Effector memory CD8-positive, alpha-beta T cell (primary cell): ENCODE results near the gene OR2J3.
A peak's percentile ranks its signal among the peaks of the same experiment; 100 is the strongest.
"Not testable (repeated sequence)": the region's sequence is repeated elsewhere in the genome, so short reads cannot be mapped to it uniquely, and the experiment has no call there.

Source experiments
- ATAC-seq: fragments of 150-1000 bp; cut with Tn5 transposase; replicated peaks from 2 replicates; pipeline ENCODE4 v1.10.0; 2021; ENCODE audit warnings: mild to moderate bottlenecking, moderate library complexity
- DNase-seq, 3 experiments: peaks; one replicate each; pipeline ENCODE4 v3.0.0; 2021
- H3K27ac Mint-ChIP-seq, 2 donors: one replicate each; pipeline ENCODE4 v1.8.0; 2022; ENCODE audit warnings: mild to moderate bottlenecking in 2 of 2, mixed read lengths in 2 of 2, moderate library complexity in 2 of 2
- H3K27me3 Mint-ChIP-seq, 2 donors: one replicate each; pipeline ENCODE4 v1.8.0; 2022; ENCODE audit warnings: mixed read lengths in 2 of 2
- H3K36me3 Mint-ChIP-seq: one replicate; pipeline ENCODE4 v1.8.0; 2022; ENCODE audit warnings: mild to moderate bottlenecking, moderate library complexity, mixed read lengths; ENCODE audit not compliant: insufficient read depth
- H3K4me1 Mint-ChIP-seq, 2 donors: one replicate each; pipeline ENCODE4 v1.8.0; 2022; ENCODE audit warnings: low read depth in 2 of 2, mixed read lengths in 2 of 2
- H3K4me3 Mint-ChIP-seq, 2 donors: one replicate each; pipeline ENCODE4 v1.8.0; 2022; ENCODE audit warnings: mild to moderate bottlenecking in 2 of 2, mixed read lengths in 2 of 2, moderate library complexity in 2 of 2
- H3K9me3 Mint-ChIP-seq, 2 donors: one replicate each; pipeline ENCODE4 v1.8.0; 2022; ENCODE audit warnings: mixed read lengths in 2 of 2
- total RNA-seq, 9 experiments: gene quantifications; one replicate each; lab custom pipeline; 2026; lab: John Stamatoyannopoulos, UW

OR2J3 gene
- 0 to 0.11 (median 0) reads per million in 9 experiments for total RNA-seq

GRCh38 chr6:29107758-29108157 lies at the start of gene OR2J3:
Gene OR2J3 (plus strand): TSS chr6:29108058. CDS start chr6:29111891, 3,833 bp downstream.
- Mint-ChIP-seq H3K27me3 (peaks cover 37 to 41% of the 10 kb centered on the region in 2 donors), H3K4me3 (no peak within 1 kb of the TSS), H3K27ac (no peak within 1 kb of the TSS), H3K36me3 (no peaks in the 10 kb centered on the region), H3K4me1 (no peaks in the 10 kb centered on the region), H3K9me3 (no peaks in the 10 kb centered on the region)
- ATAC-seq = no peak
- no peak for DNase-seq

GRCh38 chr6:29071831-29072723 lies 35.8 kb upstream of the OR2J3 start:
- DNase-seq (peak in 2 of 3 experiments; percentile 1 to 2), ATAC-seq (no peak)
- H3K4me1 Mint-ChIP-seq = no peaks in the 10 kb centered on the region
- H3K27me3 Mint-ChIP-seq = peaks cover 46 to 64% of the 10 kb centered on the region in 2 donors
- H3K36me3 Mint-ChIP-seq = no peaks in the 10 kb centered on the region
- no peaks in the 10 kb centered on the region for H3K9me3 Mint-ChIP-seq
- H3K4me3 Mint-ChIP-seq = no peak overlapping the region
- no peak overlapping the region for H3K27ac Mint-ChIP-seq

- Mint-ChIP-seq H3K4me1 (no peaks in the 10 kb centered on the region), H3K9me3 (no peaks in the 10 kb centered on the region), H3K27me3 (peaks cover 19 to 26% of the 10 kb centered on the region in 2 donors), H3K4me3 (no peak overlapping the region), H3K27ac (no peak overlapping the region), H3K36me3 (no peaks in the 10 kb centered on the region)
- DNase-seq = no peak
- ATAC-seq = no peak
Measured at GRCh38 chr6:29079203-29079602, 28.7 kb upstream of the OR2J3 start.

DNA sequence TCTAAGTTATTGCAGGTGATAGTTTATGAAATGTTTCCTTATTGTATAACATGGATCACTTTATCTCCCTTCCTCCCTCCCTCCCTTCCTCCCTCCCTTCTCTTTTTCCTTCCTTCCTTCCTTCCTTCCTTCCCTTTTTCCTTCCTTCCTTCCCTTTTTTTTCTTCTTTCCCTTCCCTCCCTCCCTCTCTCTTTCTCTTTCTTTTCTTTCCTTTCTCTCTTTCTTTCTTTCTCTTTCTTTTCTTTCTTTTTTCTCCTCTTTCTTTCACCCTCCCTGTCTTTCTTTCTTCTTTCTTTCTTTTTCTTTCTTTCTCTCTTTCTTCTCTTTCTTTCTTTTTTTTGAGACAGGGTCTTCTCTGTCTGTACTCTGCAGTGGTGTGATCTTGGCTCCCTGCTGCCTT lies 26.5 kb upstream of the OR2J3 start:
- Mint-ChIP-seq H3K27ac (no peak overlapping the region), H3K27me3 (peaks cover 26% of the 10 kb centered on the region in 2 donors), H3K4me3 (no peak overlapping the region), H3K9me3 (no peaks in the 10 kb centered on the region), H3K4me1 (no peaks in the 10 kb centered on the region), H3K36me3 (no peaks in the 10 kb centered on the region)
- DNase-seq = no peak
- ATAC-seq = no peak

DNA sequence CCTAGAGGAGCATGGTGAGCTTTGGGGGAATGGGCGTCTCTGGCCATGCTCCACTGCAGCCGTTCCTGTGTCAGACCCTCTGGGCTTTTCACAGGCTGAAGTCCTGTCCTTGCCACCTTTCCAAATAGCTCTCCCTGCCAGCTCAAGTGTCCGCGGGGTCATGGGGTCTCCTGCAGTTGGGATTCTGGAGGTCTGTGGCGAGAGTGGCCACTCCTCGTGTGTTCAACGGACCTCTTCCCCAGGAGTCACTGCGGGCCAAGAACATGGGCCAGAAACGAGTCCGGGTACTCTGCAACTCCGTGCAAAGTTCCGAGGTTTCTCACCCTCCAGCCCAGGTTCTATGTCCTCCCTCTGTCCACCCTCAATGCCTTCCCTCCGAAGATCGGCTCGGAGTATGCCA lies 25.4 kb upstream of the OR2J3 start:
- Mint-ChIP-seq H3K4me3 (no peak overlapping the region), H3K27ac (no peak overlapping the region), H3K4me1 (no peaks in the 10 kb centered on the region), H3K9me3 (no peaks in the 10 kb centered on the region), H3K36me3 (peaks cover 3% of the 10 kb centered on the region), H3K27me3 (peaks cover 28 to 35% of the 10 kb centered on the region in 2 donors)
- ATAC-seq (no peak), DNase-seq (no peak)

GRCh38 chr6:29087213-29087612 lies 20.6 kb upstream of the OR2J3 start, which contains the start of gene OR2B3:
Gene OR2B3 (minus strand): TSS chr6:29087313. CDS start chr6:29087248, 65 bp downstream.
- H3K27me3 Mint-ChIP-seq = peaks cover 49 to 56% of the 10 kb centered on the region in 2 donors
- peaks cover 3% of the 10 kb centered on the region for H3K36me3 Mint-ChIP-seq
- H3K9me3 Mint-ChIP-seq = no peaks in the 10 kb centered on the region
- DNase-seq (no peak), ATAC-seq (no peak)
- no peak within 1 kb of the TSS for H3K27ac Mint-ChIP-seq
- H3K4me1 Mint-ChIP-seq = no peaks in the 10 kb centered on the region
- H3K4me3 Mint-ChIP-seq = no peak within 1 kb of the TSS

- H3K9me3 Mint-ChIP-seq = no peaks in the 10 kb centered on the region
- H3K4me1 Mint-ChIP-seq = no peaks in the 10 kb centered on the region
- peaks cover 41 to 44% of the 10 kb centered on the region in 2 donors for H3K27me3 Mint-ChIP-seq
- ATAC-seq (no peak), DNase-seq (no peak)
- H3K4me3 Mint-ChIP-seq = no peak overlapping the region
- H3K36me3 Mint-ChIP-seq = no peaks in the 10 kb centered on the region
- no peak overlapping the region for H3K27ac Mint-ChIP-seq
Measured at GRCh38 chr6:29092957-29093356, 14.9 kb upstream of the OR2J3 start.

- Mint-ChIP-seq H3K9me3 (no peaks in the 10 kb centered on the region), H3K4me3 (no peak overlapping the region), H3K27me3 (peaks cover 22 to 38% of the 10 kb centered on the region in 2 donors), H3K4me1 (no peaks in the 10 kb centered on the region), H3K36me3 (no peaks in the 10 kb centered on the region), H3K27ac (no peak overlapping the region)
- DNase-seq (no peak), ATAC-seq (no peak)
Measured at GRCh38 chr6:29097803-29098202, 10.1 kb upstream of the OR2J3 start.

DNA sequence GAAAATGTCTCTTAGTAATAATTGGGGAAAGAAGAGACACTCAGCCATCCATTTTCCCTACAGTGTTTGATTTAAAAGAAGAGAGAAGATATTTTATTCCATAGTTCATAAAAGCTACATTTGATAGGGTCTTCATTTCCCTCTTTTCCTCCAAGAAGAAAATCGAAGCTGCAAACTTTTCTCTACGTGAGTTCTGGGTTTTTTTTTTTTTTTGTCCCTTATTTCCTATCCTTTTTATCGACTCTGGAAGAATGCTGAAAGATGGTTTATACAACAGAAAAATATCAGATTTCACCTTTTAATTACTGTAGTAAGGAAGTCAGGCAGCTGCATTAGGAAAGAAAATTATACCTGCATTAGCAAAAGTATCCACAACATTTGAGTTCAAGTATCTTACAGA lies 8.7 kb upstream of the OR2J3 start, which contains the start of gene OR2J1:
Gene OR2J1, plus strand, starts transcription at position 301 of the 400 bp plus-strand sequence. CDS start 1,453 bp downstream, outside the sequence.
- H3K4me3 Mint-ChIP-seq = no peak within 1 kb of the TSS
- H3K27me3 Mint-ChIP-seq = peaks cover 29 to 41% of the 10 kb centered on the region in 2 donors
- H3K4me1 Mint-ChIP-seq = no peaks in the 10 kb centered on the region

GRCh38 chr6:29112135-29112534 lies 4.3 kb downstream of the OR2J3 start:
- no peak for DNase-seq
- no peak overlapping the region for H3K27ac Mint-ChIP-seq
- ATAC-seq = no peak
- H3K9me3 Mint-ChIP-seq = no peaks in the 10 kb centered on the region
- no peaks in the 10 kb centered on the region for H3K4me1 Mint-ChIP-seq
- H3K27me3 Mint-ChIP-seq = peaks cover 30 to 41% of the 10 kb centered on the region in 2 donors
- H3K4me3 Mint-ChIP-seq = no peak overlapping the region
- H3K36me3 Mint-ChIP-seq = no peaks in the 10 kb centered on the region

More for the DNA sequence above, 8.7 kb upstream of the OR2J3 start, which contains the start of gene OR2J1:
- ATAC-seq (no peak), DNase-seq (no peak)
- H3K27ac Mint-ChIP-seq = no peak within 1 kb of the TSS
- no peaks in the 10 kb centered on the region for H3K9me3 Mint-ChIP-seq
- no peaks in the 10 kb centered on the region for H3K36me3 Mint-ChIP-seq

DNA sequence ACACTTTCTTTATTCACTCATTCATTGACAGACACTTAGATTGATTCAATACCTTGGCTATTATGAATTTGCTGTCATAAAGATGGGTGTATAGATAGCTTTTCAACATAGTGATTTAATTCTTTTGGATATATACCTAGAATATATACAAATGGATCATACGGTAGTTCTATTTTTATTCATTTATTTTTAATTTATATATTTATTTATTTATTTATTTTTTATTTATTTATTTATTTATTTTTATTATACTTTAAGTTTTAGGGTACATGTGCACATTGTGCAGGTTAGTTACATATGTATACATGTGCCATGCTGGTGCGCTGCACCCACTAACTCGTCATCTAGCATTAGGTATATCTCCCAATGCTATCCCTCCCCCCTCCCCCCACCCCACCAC lies 7.1 kb downstream of the OR2J3 start:
- peaks cover 53 to 58% of the 10 kb centered on the region in 2 donors for H3K27me3 Mint-ChIP-seq
- not testable (repeated sequence) for DNase-seq, H3K36me3 Mint-ChIP-seq, H3K27ac Mint-ChIP-seq, H3K4me3 Mint-ChIP-seq, ATAC-seq, H3K4me1 Mint-ChIP-seq, H3K9me3 Mint-ChIP-seq

DNA sequence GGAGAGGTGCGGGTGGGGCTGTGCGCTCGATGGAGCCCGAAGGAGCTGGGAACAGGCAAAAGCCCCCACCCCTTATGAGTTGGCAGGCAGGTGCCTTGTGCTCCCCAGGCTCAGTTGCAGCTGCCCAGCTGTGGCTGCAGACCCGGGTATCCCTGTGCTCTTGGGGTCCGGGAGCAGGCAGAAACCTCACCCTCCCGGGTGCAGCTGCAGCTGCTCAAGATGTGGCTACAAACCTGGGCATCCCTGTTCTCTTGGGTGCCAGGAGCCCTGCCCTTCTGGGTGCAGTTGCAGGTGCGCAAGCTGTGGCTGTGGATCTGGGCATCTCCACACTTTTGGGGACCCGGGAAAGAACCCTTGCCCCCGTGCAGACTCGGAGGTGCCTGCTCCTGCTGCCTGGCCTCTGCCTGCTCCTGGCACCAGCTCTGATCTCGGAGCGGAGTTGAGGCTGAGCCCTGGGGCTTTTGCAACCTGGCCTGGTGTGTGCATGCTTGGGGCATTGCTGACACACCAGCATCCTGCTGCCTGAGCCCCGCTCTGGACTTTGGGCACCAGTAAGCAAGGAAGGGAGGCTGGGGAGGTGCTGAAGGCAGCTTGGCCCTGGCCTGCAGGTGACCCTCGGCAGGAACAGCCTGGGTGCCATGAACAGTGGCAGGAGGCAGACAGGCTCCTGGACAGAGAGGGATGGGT lies 21.6 kb downstream of the OR2J3 start:
- Mint-ChIP-seq H3K27ac (no peak overlapping the region), H3K4me1 (no peaks in the 10 kb centered on the region), H3K4me3 (no peak overlapping the region), H3K9me3 (no peaks in the 10 kb centered on the region), H3K27me3 (peaks cover 42 to 60% of the 10 kb centered on the region in 2 donors), H3K36me3 (no peaks in the 10 kb centered on the region)
- no peak for ATAC-seq
- no peak for DNase-seq

GRCh38 chr6:29130644-29131043 lies 22.8 kb downstream of the OR2J3 start:
- no peak overlapping the region for H3K27ac Mint-ChIP-seq
- peaks cover 50 to 67% of the 10 kb centered on the region in 2 donors for H3K27me3 Mint-ChIP-seq
- H3K4me1 Mint-ChIP-seq = no peaks in the 10 kb centered on the region
- H3K9me3 Mint-ChIP-seq = no peaks in the 10 kb centered on the region
- H3K4me3 Mint-ChIP-seq = no peak overlapping the region
- no peaks in the 10 kb centered on the region for H3K36me3 Mint-ChIP-seq
- ATAC-seq (no peak), DNase-seq (no peak)
